K562 (cell line): ENCODE data around the gene SYF2. TPM values are rescaled to one million over a fixed set of nuclear protein-coding genes. Genes with fewer than 3 reads are reported as not detected.

Experiments
- ATAC-seq: fragments of 200-7000 bp; cut with Tn5 transposase; 3 replicates; pipeline ENCODE4 v1.9.1; 2020; ENCODE audit warnings: moderate library complexity
- BruUV-seq: library from RNA; stranded (reverse); fragments of 400-500 nt; replicated peaks from 2 replicates; lab custom pipeline; 2021; lab: Mats Ljungman, UMichigan
- CTCF ChIA-PET: fragments of 300-600 bp; formaldehyde crosslinking; extraction: SDS; loops from one replicate; lab custom pipeline; 2021; ENCODE audit warnings: low intra/inter-chr PET ratio; lab: Yijun Ruan, JAX
- POLR2A ChIA-PET: fragments of 300-600, 350-650 bp; sonication (Branson Sonifier 250); formaldehyde crosslinking; extraction: SDS; loops from one replicate; lab custom pipeline; 2021; ENCODE audit warnings: antibody characterized with exemption, inconsistent platforms; lab: Yijun Ruan, JAX
- DNase-seq, 4 experiments: peaks; one replicate each; pipeline versions ENCODE4 v3.0.0 to v3.0.0-alpha.2; 2011 to 2018; ENCODE audit warnings: low spot score in 3 of 4, mixed read lengths in 3 of 4; ENCODE audit errors: extremely low read depth in 1 of 4
- FAIRE-seq: peaks from 2 replicates; lab custom pipeline; 2011; peaks lifted over from hg19 to GRCh38; lab: Jason Lieb, UNC
- H2AFZ ChIP-seq: 2 replicates; pipeline ENCODE4 v1.6.0; 2011; ENCODE audit warnings: low read depth, low read length, control low read depth, inconsistent platforms
- H3K27ac ChIP-seq: fragments of 200-600 bp; 3 replicates; pipeline ENCODE4 v1.8.0; 2011; ENCODE audit warnings: low read depth, mild to moderate bottlenecking, control low read depth, inconsistent platforms, low read length, moderate library complexity, mixed read lengths; ENCODE audit errors: extremely low read depth
- H3K27me3 ChIP-seq, 2 experiments: fragments of 300-600 bp in 1 of 2; 2 replicates in 1 of 2; 3 replicates in 1 of 2; pipeline versions ENCODE4 v1.6.0 to v1.8.0; 2011; ENCODE audit warnings: inconsistent platforms in 2 of 2, low read length in 2 of 2, mild to moderate bottlenecking in 1 of 2, mixed read lengths in 1 of 2, moderate library complexity in 1 of 2; ENCODE audit not compliant: control insufficient read depth in 2 of 2, insufficient read depth in 2 of 2
- H3K36me3 ChIP-seq: fragments of 300-600 bp; 3 replicates; pipeline ENCODE4 v1.8.0; 2011; ENCODE audit warnings: mild to moderate bottlenecking, low read length, inconsistent platforms; ENCODE audit not compliant: control insufficient read depth, insufficient read depth
- H3K4me1 ChIP-seq, 2 experiments: fragments of 200-600 bp in 1 of 2; replicated peaks in 1 of 2; 2 replicates in 1 of 2; 3 replicates in 1 of 2; pipeline versions ENCODE4 v1.5.1 to v1.8.0; 2011; ENCODE audit warnings: inconsistent platforms in 2 of 2, low read length in 2 of 2, mild to moderate bottlenecking in 1 of 2, mixed read lengths in 1 of 2, moderate library complexity in 1 of 2; ENCODE audit not compliant: control insufficient read depth in 2 of 2, insufficient read depth in 2 of 2
- H3K4me2 ChIP-seq: 2 replicates; pipeline ENCODE4 v1.6.1; 2011; ENCODE audit warnings: low read length, control low read depth, inconsistent platforms, mixed read lengths; ENCODE audit not compliant: insufficient read depth
- H3K4me3 ChIP-seq: fragments of 200-600 bp; sonication (generic), shearing (Covaris generic); 2 replicates; pipeline ENCODE4 v1.5.1; 2016; ENCODE audit warnings: control low read depth, inconsistent platforms
- H3K79me2 ChIP-seq: fragments of 200-600 bp; 3 replicates; pipeline ENCODE4 v1.8.0; 2011; ENCODE audit warnings: low read length, inconsistent platforms; ENCODE audit not compliant: control insufficient read depth, insufficient read depth
- H3K9ac ChIP-seq, 2 experiments: 2 replicates each; pipeline versions ENCODE4 v1.6.0 to v1.6.1; 2011; ENCODE audit warnings: low read depth in 2 of 2, low read length in 2 of 2, control low read depth in 1 of 2, inconsistent platforms in 1 of 2, mild to moderate bottlenecking in 1 of 2, mixed read lengths in 1 of 2; ENCODE audit not compliant: insufficient read depth in 1 of 2
- H3K9me1 ChIP-seq: one replicate; pipeline ENCODE4 v1.6.0; 2011; ENCODE audit warnings: inconsistent platforms, mild to moderate bottlenecking, low read length, moderate library complexity; ENCODE audit not compliant: control insufficient read depth, insufficient read depth
- H3K9me3 ChIP-seq: replicated peaks from 2 replicates; pipeline ENCODE4 v1.5.1; 2011; ENCODE audit warnings: low read depth, low read length, inconsistent platforms; ENCODE audit not compliant: control insufficient read depth, insufficient read depth
- H4K20me1 ChIP-seq: replicated peaks from 2 replicates; pipeline ENCODE4 v1.6.1; 2011; ENCODE audit warnings: low read length, inconsistent platforms, mixed read lengths; ENCODE audit not compliant: control insufficient read depth, insufficient read depth
- CHD2 ChIP-seq: IDR thresholded peaks from 2 replicates; pipeline ENCODE4 v1.6.1; 2011; ENCODE audit warnings: low read depth, low read length
- E2F4 ChIP-seq: sonication (generic); formaldehyde crosslinking; IDR thresholded peaks from 2 replicates; pipeline ENCODE4 v1.8.0; 2022; ENCODE audit warnings: mild to moderate bottlenecking, low read depth, missing genetic modification reagents
- HNRNPL ChIP-seq: fragments of 200-400 bp; formaldehyde crosslinking; IDR thresholded peaks from 2 replicates; pipeline ENCODE4 v1.6.1; 2017; ENCODE audit warnings: low read depth, mild to moderate bottlenecking, low read length
- HOXB6 ChIP-seq: fragments of 250-450 bp; sonication (Bioruptor Pico); IDR thresholded peaks from 2 replicates; pipeline ENCODE4 v1.5.1; 2022; ENCODE audit warnings: mild to moderate bottlenecking, borderline replicate concordance
- MAFK ChIP-seq: IDR thresholded peaks from 2 replicates; pipeline ENCODE4 v1.6.1; 2011; ENCODE audit warnings: low read length, improper control_type of control experiment
- STAT5B ChIP-seq: fragments of 250-450 bp; sonication (Bioruptor Pico); IDR thresholded peaks from 2 replicates; pipeline ENCODE4 v1.8.0; 2021; ENCODE audit warnings: mild to moderate bottlenecking, inconsistent platforms
- ZFP1 ChIP-seq: fragments of 450-650 bp; formaldehyde crosslinking; IDR thresholded peaks from 2 replicates; pipeline ENCODE4 v1.4.0; 2020; ENCODE audit warnings: mild to moderate bottlenecking, mixed read lengths
- ZFP36 ChIP-seq: fragments of 150-350 bp; IDR thresholded peaks from 2 replicates; pipeline ENCODE4 v1.6.1; 2018; ENCODE audit warnings: low read length, low read depth; ENCODE audit not compliant: partially characterized antibody
- ZNF3 ChIP-seq: fragments of 250-450 bp; sonication (Bioruptor Pico); IDR thresholded peaks from 2 replicates; pipeline ENCODE4 v1.5.0; 2021; ENCODE audit warnings: mild to moderate bottlenecking, moderate library complexity
- ZNF655 ChIP-seq: fragments of 250-450 bp; sonication (Bioruptor Pico); IDR thresholded peaks from 2 replicates; pipeline ENCODE4 v1.5.0; 2021
- ZNF778 ChIP-seq: fragments of 450-650 bp; formaldehyde crosslinking; IDR thresholded peaks from 2 replicates; pipeline ENCODE4 v1.4.0; 2020; ENCODE audit warnings: mild to moderate bottlenecking, moderate library complexity
- WGBS: fragments of 100-300 bp; shearing (Covaris generic); methylation state at CpG from one replicate; pipeline ENCODE4 v1.1.6; 2016; ENCODE audit warnings: low coverage, mixed read lengths; ENCODE audit not compliant: insufficient coverage; ENCODE audit errors: missing lambda C conversion rate; 5-methylcytosine and 5-hydroxymethylcytosine counted together
- in situ Hi-C: fragments of 300-500 bp; cut with MboI; formaldehyde crosslinking; loops from 4 replicates; pipeline ENCODE4 v1.15.0; 2018; ENCODE audit warnings: inconsistent platforms, mixed read lengths
- intact Hi-C: fragments of 100-400 bp; cut with micrococcal nuclease; formaldehyde crosslinking; loops from 2 replicates; pipeline ENCODE4 v1.14.2; 2022
- polyA plus RNA-seq, 8 experiments: library from polyadenylated mRNA; depleted of rRNA in 4 of 8; stranded (reverse) in 5 of 8; unstranded in 3 of 8; fragments of >200 nt; fragmentation: Nextera tagmentation in 2 of 8; fragmentation: Illumina TruSeq in 1 of 8; extraction: Ambion mirVana in 2 of 8; extraction: Trizol in 1 of 8; gene quantifications; 2 replicates each; pipeline versions ENCODE4 v1.2.1 to v1.2.3, GENCODE V29; 2011 to 2014; ENCODE audit warnings: inconsistent platforms in 1 of 8, missing spikeins in 1 of 8
- total RNA-seq, 7 experiments: library from RNA; depleted of rRNA in 6 of 7; stranded (reverse); fragments of >200 nt in 6 of 7; fragmentation: Illumina TruSeq in 2 of 7; extraction: Trizol in 2 of 7; gene quantifications; 2 replicates each; pipeline versions ENCODE4 v1.2.1 to v1.2.3, GENCODE V29; 2011 to 2021; ENCODE audit warnings: low replicate concordance in 1 of 7
- TF ChIP-seq, protein P1 (sequence below): sonication (generic); formaldehyde crosslinking; IDR thresholded peaks from 2 replicates; pipeline ENCODE4 v1.8.0; 2022; ENCODE audit warnings: missing genetic modification reagents, mild to moderate bottlenecking, borderline replicate concordance

Gene SYF2
- total and polyA plus RNA-seq, 9 of the 15 experiments (the other 6 are each of a cell fraction or from before 2014, with no cell fraction given), result 20.9 to 69.0 (median 43.2) TPM

DNA sequence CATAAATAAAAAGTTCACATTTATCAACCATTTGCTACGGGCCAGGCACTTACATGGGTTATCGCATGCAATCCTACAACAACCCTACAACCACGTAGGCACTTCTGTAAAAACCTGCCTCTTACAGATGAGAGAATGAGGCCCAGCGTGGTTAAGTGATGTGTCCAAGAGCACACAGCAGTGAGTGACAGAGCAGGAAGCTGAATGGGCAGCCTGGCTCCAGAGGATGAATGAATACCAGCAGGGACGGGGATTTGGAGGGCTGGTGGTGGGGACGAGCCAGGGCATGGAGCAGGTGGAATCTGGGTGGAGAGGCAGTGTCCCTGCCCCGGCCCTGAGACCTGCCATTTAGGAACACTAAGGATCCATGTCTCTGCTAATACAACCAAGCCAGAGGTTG is 35.5 kb downstream of the SYF2 start:
- Histone ChIP-seq H3K36me3 (no peaks in the 10 kb centered on the region), H3K9me3 (no peaks in the 10 kb centered on the region), H2AFZ (no peak overlapping the region), H3K27me3 (peaks cover 49 to 96% of the 10 kb centered on the region in 2 experiments; a peak in 4 of 5 replicates), H3K4me3 (no peak overlapping the region), H3K79me2 (no peaks in the 10 kb centered on the region), H4K20me1 (no peaks in the 10 kb centered on the region; the same call in none of the 2 replicates), H3K9me1 (no peaks in the 10 kb centered on the region), H3K4me2 (no peak overlapping the region), H3K4me1 (peaks cover 0 to 11% of the 10 kb centered on the region in 2 experiments; a peak in 1 of 5 replicates), H3K27ac (no peak overlapping the region), H3K9ac (no peak overlapping the region; a peak in 1 of 4 replicates)
- intact Hi-C loops, result no loop called here
- BruUV-seq, result no TSS peak
- DNase-seq, result no peak
- in situ Hi-C loops, result no loop called here
- TF ChIP-seq ZFP36 (peak; percentile 31), CHD2 (no peak), HNRNPL (no peak)
- 14% methylated on average over 7 of the region's 7 CpGs for WGBS
- CTCF ChIA-PET, result no interaction called here
- POLR2A ChIA-PET, result interaction anchor here (1.2 to 1.5 kb wide), 2 partner anchors 35 to 240 kb away, joined by 3 to 4 read pairs; partner anchors contain the start of gene SYF2
- no peak for FAIRE-seq
- ATAC-seq, result no peak

DNA sequence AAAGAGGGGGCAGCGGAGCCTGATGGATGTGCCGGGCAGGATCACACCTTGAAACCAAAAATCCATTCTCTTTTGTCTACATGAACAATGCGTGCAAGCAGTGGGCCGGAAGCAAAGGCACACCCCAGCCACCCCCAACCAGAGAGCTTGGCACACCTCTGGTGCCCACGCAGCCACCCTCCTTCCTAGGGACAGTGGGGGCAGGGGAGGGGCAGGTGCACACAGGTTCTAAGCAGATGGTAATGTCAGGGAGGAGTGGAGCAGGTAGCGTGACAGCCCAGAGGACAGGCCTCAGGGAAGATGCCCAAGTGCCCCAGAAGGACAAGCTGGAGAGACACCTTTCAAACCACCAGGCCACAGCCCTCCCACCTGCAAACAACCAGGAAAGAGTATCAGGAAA is 36.5 kb downstream of the SYF2 start:
- in situ Hi-C loops, result no loop called here
- no peak overlapping the region for H3K4me2 ChIP-seq
- FAIRE-seq (no peak), ATAC-seq (no peak), DNase-seq (no peak)
- BruUV-seq, result no TSS peak
- peaks cover 45 to 96% of the 10 kb centered on the region in 2 experiments; a peak in 4 of 5 replicates for H3K27me3 ChIP-seq
- no peak overlapping the region for H3K4me3 ChIP-seq
- CTCF ChIA-PET, result no interaction called here
- WGBS, result 9% methylated on average over 6 of the region's 6 CpGs
- H3K9me3 ChIP-seq, result no peaks in the 10 kb centered on the region
- POLR2A ChIA-PET, result no interaction called here
- intact Hi-C loops, result no loop called here
- H3K27ac ChIP-seq, result no peak overlapping the region
- no peaks in the 10 kb centered on the region for H3K36me3 ChIP-seq
- H3K4me1 ChIP-seq, result peaks cover 0 to 11% of the 10 kb centered on the region in 2 experiments; a peak in 1 of 5 replicates
- no peak overlapping the region for H3K9ac ChIP-seq
- H3K79me2 ChIP-seq, result no peaks in the 10 kb centered on the region
- H2AFZ ChIP-seq, result no peak overlapping the region
- no peaks in the 10 kb centered on the region; the same call in 1 of the 2 replicates for H4K20me1 ChIP-seq
- H3K9me1 ChIP-seq, result no peaks in the 10 kb centered on the region
- TF ChIP-seq MAFK (no peak), ZNF3 (CRISPR knock-in tag) (no peak), ZFP1 (CRISPR knock-in tag) (no peak), STAT5B (CRISPR knock-in tag) (no peak), ZNF778 (CRISPR knock-in tag) (no peak), ZNF655 (CRISPR knock-in tag) (no peak), E2F4 (CRISPR knock-in tag) (no peak), HOXB6 (CRISPR knock-in tag) (no peak)
- TF ChIP-seq, protein P1, sequence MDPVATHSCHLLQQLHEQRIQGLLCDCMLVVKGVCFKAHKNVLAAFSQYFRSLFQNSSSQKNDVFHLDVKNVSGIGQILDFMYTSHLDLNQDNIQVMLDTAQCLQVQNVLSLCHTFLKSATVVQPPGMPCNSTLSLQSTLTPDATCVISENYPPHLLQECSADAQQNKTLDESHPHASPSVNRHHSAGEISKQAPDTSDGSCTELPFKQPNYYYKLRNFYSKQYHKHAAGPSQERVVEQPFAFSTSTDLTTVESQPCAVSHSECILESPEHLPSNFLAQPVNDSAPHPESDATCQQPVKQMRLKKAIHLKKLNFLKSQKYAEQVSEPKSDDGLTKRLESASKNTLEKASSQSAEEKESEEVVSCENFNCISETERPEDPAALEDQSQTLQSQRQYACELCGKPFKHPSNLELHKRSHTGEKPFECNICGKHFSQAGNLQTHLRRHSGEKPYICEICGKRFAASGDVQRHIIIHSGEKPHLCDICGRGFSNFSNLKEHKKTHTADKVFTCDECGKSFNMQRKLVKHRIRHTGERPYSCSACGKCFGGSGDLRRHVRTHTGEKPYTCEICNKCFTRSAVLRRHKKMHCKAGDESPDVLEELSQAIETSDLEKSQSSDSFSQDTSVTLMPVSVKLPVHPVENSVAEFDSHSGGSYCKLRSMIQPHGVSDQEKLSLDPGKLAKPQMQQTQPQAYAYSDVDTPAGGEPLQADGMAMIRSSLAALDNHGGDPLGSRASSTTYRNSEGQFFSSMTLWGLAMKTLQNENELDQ (CRISPR knock-in tag), result no peak
